Measurements from ENCODE around the gene WBP4.

- TF ChIP-seq CTCF (conservative IDR thresholded peaks at IDR 0.05; ENCODE audit: low read depth, low read length) (no peak), FOS (IDR thresholded peaks at IDR 0.05; ENCODE audit: low read depth, low read length) (no peak), POLR2A (IDR thresholded peaks at IDR 0.05; ENCODE audit: low read depth, low read length) (no peak), CEBPB (IDR thresholded peaks at IDR 0.05; ENCODE audit: low read depth, low read length) (no peak), USF2 (IDR thresholded peaks at IDR 0.05; ENCODE audit: low read depth, low read length) (no peak)
These were observed 26.9 kb upstream of the WBP4 start for GRCh38 chr13:41034382-41034781.

Data from IMR-90 (cell line).